Measurements from ENCODE around the gene GGT1. TPM values are rescaled to one million over a fixed set of nuclear protein-coding genes. Genes with fewer than 3 reads are reported as not detected.
"Not testable (repeated sequence)": the region's sequence is repeated elsewhere in the genome, so short reads cannot be mapped to it uniquely, and the experiment has no call there.

GGT1 gene
- total and polyA plus RNA-seq, 2 of the 8 experiments (the other 6 are each of a cell fraction or from before 2014, with no cell fraction given) = 14.4 to 29.2 TPM

GRCh38 chr22:24603770-24604629 is 1.0 kb downstream of the GGT1 start:
- H4K91ac ChIP-seq (replicated peaks; ENCODE audit: insufficient read length, low read length); H3K79me2 ChIP-seq (ENCODE audit: control insufficient read depth in 1 of 2, insufficient read depth in 2 of 2, low read length in 2 of 2); H3K36me3 ChIP-seq (ENCODE audit: control insufficient read depth in 2 of 4, insufficient read depth in 4 of 4, low read length in 3 of 4); H2BK120ac ChIP-seq (replicated peaks; ENCODE audit: low read depth, low read length); H2BK15ac ChIP-seq (ENCODE audit: low read length); H4K8ac ChIP-seq (ENCODE audit: extremely low read depth, insufficient read depth, low read length); POLR2A ChIA-PET (ENCODE audit: partially characterized antibody); H2AK5ac ChIP-seq (ENCODE audit: low read depth, low read length); H3K56ac ChIP-seq (replicated peaks; ENCODE audit: insufficient read length, low read depth, low read length); H3K9ac ChIP-seq (replicated peaks in 1 of 4; ENCODE audit: extremely low read depth in 1 of 4, low read depth in 3 of 4, low read length in 3 of 4); H2BK20ac ChIP-seq (ENCODE audit: low read length); H3K27me3 ChIP-seq (replicated peaks in 1 of 4; ENCODE audit: control insufficient read depth in 3 of 4, extremely low read depth in 1 of 4, insufficient read depth in 3 of 4, low read length in 3 of 4); H4K20me1 ChIP-seq (replicated peaks in 1 of 2; ENCODE audit: control insufficient read depth in 1 of 2, insufficient read depth in 2 of 2, low read length in 2 of 2); H3K14ac ChIP-seq (ENCODE audit: insufficient read length); H2AFZ ChIP-seq (ENCODE audit: low read length); H3K9me3 ChIP-seq (ENCODE audit: insufficient read depth in 2 of 2, low read depth in 1 of 2, low read length in 1 of 2); FAIRE-seq; H3K23ac ChIP-seq (ENCODE audit: insufficient read length); H2BK5ac ChIP-seq (ENCODE audit: low read depth, low read length); H3K27ac ChIP-seq (ENCODE audit: low read depth, low read length); H2BK12ac ChIP-seq (ENCODE audit: low read depth, low read length); H3K4ac ChIP-seq (replicated peaks; ENCODE audit: insufficient read length, low read depth, low read length); H3K18ac ChIP-seq (ENCODE audit: extremely low read depth, low read length); H3K23me2 ChIP-seq (ENCODE audit: low read depth, low read length); H3K79me1 ChIP-seq (ENCODE audit: low read depth, low read length): not testable (repeated sequence)
- CTCF ChIA-PET (ENCODE audit: partially characterized antibody) = interaction anchor here (0.6 to 1.6 kb wide), 4 partner anchors 13 to 168 kb away, joined by 3 to 5 read pairs (median 3); no protein-coding TSS in a partner anchor
- Histone ChIP-seq H3K4me1 (replicated peaks in 1 of 4; ENCODE audit: control insufficient read depth in 3 of 4, insufficient read depth in 4 of 4, low read length in 3 of 4) (peaks cover 4 to 16% (median 11%) of the 10 kb centered on the region in 4 experiments), H3K4me2 (ENCODE audit: insufficient read depth in 1 of 2, low read depth in 2 of 2, low read length in 2 of 2) (peak overlapping the region; percentile 46 to 52), H3K4me3 (ENCODE audit: extremely low read depth in 1 of 4, insufficient read depth in 2 of 4, low read depth in 3 of 4, low read length in 4 of 4) (0 out of 8 replicates have a peak overlapping the region, but pooled peaks of 1 of the 4 experiments have one; percentile 37), H4K5ac (ENCODE audit: insufficient read length, low read depth, low read length) (peak overlapping the region; percentile 36)
- peak in 1 of 2 experiments; percentile 70 for DNase-seq (ENCODE audit: low read depth in 1 of 2, low spot score in 2 of 2)
- whole genome bisulfite sequencing, 2 experiments (ENCODE audit: extremely low coverage in 1 of 2, insufficient coverage in 1 of 2, insufficient read length in 1 of 2, insufficient replicate concordance in 2 of 2, low coverage in 1 of 2, low lambda C conversion rate in 2 of 2, missing lambda C conversion rate in 1 of 2) = 50% methylated on average over 13 of the region's 18 CpGs; no CpG with 5 or more reads in 1 of the 2 experiments

Measured in H1 (cell line).